SK-N-SH treated with all-trans-retinoic acid at 6 μM for 48 hours (cell line): ENCODE measurements around the gene CADM1.

Experiments
- ATAC-seq: fragments of 200-7000 bp; cut with Tn5 transposase; 3 replicates; pipeline ENCODE4 v1.9.1; 2020; ENCODE audit warnings: mild to moderate bottlenecking, moderate library complexity
- BACH2 ChIP-seq: fragments of 250-450 bp; sonication (Bioruptor Pico); IDR thresholded peaks from 2 replicates; pipeline ENCODE4 v1.9.0; 2021; ENCODE audit warnings: mild to moderate bottlenecking, borderline replicate concordance
- CREB5 ChIP-seq: fragments of 250-450 bp; sonication (Bioruptor Pico); IDR thresholded peaks from 2 replicates; pipeline ENCODE4 v1.5.1; 2020; ENCODE audit warnings: low read depth, mild to moderate bottlenecking, moderate library complexity
- CSDC2 ChIP-seq: fragments of 250-450 bp; sonication (Bioruptor Pico); IDR thresholded peaks from 2 replicates; pipeline ENCODE4 v1.5.0; 2020; ENCODE audit warnings: mild to moderate bottlenecking, moderate library complexity
- ESRRG ChIP-seq: fragments of 250-450 bp; sonication (Bioruptor Pico); IDR thresholded peaks from 2 replicates; pipeline ENCODE4 v1.6.1; 2021; ENCODE audit warnings: mild to moderate bottlenecking
- ISL1 ChIP-seq: fragments of 250-450 bp; sonication (Bioruptor Pico); IDR thresholded peaks from 2 replicates; pipeline ENCODE4 v2.1.2; 2022; ENCODE audit warnings: mild to moderate bottlenecking, moderate library complexity
- POU6F1 ChIP-seq: fragments of 250-450 bp; sonication (Bioruptor Pico); IDR thresholded peaks from 2 replicates; pipeline ENCODE4 v1.8.0; 2021; ENCODE audit warnings: low read depth, mild to moderate bottlenecking, moderate library complexity, borderline replicate concordance
- PPARA ChIP-seq: fragments of 250-450 bp; sonication (Bioruptor Pico); IDR thresholded peaks from 2 replicates; pipeline ENCODE4 v1.5.0; 2020; ENCODE audit warnings: mild to moderate bottlenecking, borderline replicate concordance
- SNAI2 ChIP-seq: fragments of 250-450 bp; sonication (Bioruptor Pico); IDR thresholded peaks from 2 replicates; pipeline ENCODE4 v1.5.0; 2020; ENCODE audit warnings: mild to moderate bottlenecking, moderate library complexity
- TCF4 ChIP-seq: fragments of 250-450 bp; sonication (Bioruptor Pico); IDR thresholded peaks from 2 replicates; pipeline ENCODE4 v1.8.0; 2021; ENCODE audit warnings: mild to moderate bottlenecking, moderate library complexity, borderline replicate concordance
- TOX ChIP-seq: fragments of 250-450 bp; sonication (Bioruptor Pico); IDR thresholded peaks from 2 replicates; pipeline ENCODE4 v1.8.0; 2021; ENCODE audit warnings: mild to moderate bottlenecking, moderate library complexity, borderline replicate concordance
- ZC3H10 ChIP-seq: fragments of 250-450 bp; sonication (Bioruptor Pico); IDR thresholded peaks from 2 replicates; pipeline ENCODE4 v1.5.1; 2021; ENCODE audit warnings: mild to moderate bottlenecking, moderate library complexity
- ZFP30 ChIP-seq: fragments of 450-650 bp; formaldehyde crosslinking; IDR thresholded peaks from 2 replicates; pipeline ENCODE4 v1.5.0; 2022; ENCODE audit warnings: mild to moderate bottlenecking, moderate library complexity
- ZNF565 ChIP-seq: fragments of 450-650 bp; formaldehyde crosslinking; conservative IDR thresholded peaks from 2 replicates; pipeline ENCODE4 v1.5.0; 2020; ENCODE audit warnings: low read depth, mild to moderate bottlenecking, moderate library complexity
- ZNF70 ChIP-seq: fragments of 450-650 bp; formaldehyde crosslinking; IDR thresholded peaks from 2 replicates; pipeline ENCODE4 v1.5.0; 2020; ENCODE audit warnings: mild to moderate bottlenecking, moderate library complexity
- TF ChIP-seq, protein P1 (sequence below): fragments of 250-450 bp; sonication (Bioruptor Pico); IDR thresholded peaks from 2 replicates; pipeline ENCODE4 v1.5.0; 2020; ENCODE audit warnings: mild to moderate bottlenecking, moderate library complexity
- TF ChIP-seq, protein P2 (sequence below): fragments of 250-450 bp; sonication (Bioruptor Pico); IDR thresholded peaks from 2 replicates; pipeline ENCODE4 v1.5.1; 2021; ENCODE audit warnings: mild to moderate bottlenecking, moderate library complexity
- TF ChIP-seq, protein P3 (sequence below): fragments of 250-450 bp; sonication (Bioruptor Pico); IDR thresholded peaks from 2 replicates; pipeline ENCODE4 v1.8.0; 2020; ENCODE audit warnings: mild to moderate bottlenecking, moderate library complexity, borderline replicate concordance

CADM1 gene

GRCh38 chr11:115421992-115422689, 82.1 kb downstream of the CADM1 start:
- ATAC-seq: no peak
- TF ChIP-seq ZNF565 (CRISPR knock-in tag): no peak
- no peak for TF ChIP-seq ZNF70
- no peak; the same call in 1 of the 2 replicates for TF ChIP-seq TCF4 (CRISPR knock-in tag)
- no peak for TF ChIP-seq BACH2
- no peak for TF ChIP-seq SNAI2 (CRISPR knock-in tag)
- no peak for TF ChIP-seq TOX
- TF ChIP-seq PPARA (CRISPR knock-in tag): no peak
- TF ChIP-seq, protein P1, sequence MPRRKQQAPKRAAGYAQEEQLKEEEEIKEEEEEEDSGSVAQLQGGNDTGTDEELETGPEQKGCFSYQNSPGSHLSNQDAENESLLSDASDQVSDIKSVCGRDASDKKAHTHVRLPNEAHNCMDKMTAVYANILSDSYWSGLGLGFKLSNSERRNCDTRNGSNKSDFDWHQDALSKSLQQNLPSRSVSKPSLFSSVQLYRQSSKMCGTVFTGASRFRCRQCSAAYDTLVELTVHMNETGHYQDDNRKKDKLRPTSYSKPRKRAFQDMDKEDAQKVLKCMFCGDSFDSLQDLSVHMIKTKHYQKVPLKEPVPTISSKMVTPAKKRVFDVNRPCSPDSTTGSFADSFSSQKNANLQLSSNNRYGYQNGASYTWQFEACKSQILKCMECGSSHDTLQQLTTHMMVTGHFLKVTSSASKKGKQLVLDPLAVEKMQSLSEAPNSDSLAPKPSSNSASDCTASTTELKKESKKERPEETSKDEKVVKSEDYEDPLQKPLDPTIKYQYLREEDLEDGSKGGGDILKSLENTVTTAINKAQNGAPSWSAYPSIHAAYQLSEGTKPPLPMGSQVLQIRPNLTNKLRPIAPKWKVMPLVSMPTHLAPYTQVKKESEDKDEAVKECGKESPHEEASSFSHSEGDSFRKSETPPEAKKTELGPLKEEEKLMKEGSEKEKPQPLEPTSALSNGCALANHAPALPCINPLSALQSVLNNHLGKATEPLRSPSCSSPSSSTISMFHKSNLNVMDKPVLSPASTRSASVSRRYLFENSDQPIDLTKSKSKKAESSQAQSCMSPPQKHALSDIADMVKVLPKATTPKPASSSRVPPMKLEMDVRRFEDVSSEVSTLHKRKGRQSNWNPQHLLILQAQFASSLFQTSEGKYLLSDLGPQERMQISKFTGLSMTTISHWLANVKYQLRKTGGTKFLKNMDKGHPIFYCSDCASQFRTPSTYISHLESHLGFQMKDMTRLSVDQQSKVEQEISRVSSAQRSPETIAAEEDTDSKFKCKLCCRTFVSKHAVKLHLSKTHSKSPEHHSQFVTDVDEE (CRISPR knock-in tag): no peak
- TF ChIP-seq, protein P2, sequence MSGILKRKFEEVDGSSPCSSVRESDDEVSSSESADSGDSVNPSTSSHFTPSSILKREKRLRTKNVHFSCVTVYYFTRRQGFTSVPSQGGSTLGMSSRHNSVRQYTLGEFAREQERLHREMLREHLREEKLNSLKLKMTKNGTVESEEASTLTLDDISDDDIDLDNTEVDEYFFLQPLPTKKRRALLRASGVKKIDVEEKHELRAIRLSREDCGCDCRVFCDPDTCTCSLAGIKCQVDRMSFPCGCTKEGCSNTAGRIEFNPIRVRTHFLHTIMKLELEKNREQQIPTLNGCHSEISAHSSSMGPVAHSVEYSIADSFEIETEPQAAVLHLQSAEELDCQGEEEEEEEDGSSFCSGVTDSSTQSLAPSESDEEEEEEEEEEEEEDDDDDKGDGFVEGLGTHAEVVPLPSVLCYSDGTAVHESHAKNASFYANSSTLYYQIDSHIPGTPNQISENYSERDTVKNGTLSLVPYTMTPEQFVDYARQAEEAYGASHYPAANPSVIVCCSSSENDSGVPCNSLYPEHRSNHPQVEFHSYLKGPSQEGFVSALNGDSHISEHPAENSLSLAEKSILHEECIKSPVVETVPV (CRISPR knock-in tag): no peak
- no peak for TF ChIP-seq ISL1 (CRISPR knock-in tag)

DNA sequence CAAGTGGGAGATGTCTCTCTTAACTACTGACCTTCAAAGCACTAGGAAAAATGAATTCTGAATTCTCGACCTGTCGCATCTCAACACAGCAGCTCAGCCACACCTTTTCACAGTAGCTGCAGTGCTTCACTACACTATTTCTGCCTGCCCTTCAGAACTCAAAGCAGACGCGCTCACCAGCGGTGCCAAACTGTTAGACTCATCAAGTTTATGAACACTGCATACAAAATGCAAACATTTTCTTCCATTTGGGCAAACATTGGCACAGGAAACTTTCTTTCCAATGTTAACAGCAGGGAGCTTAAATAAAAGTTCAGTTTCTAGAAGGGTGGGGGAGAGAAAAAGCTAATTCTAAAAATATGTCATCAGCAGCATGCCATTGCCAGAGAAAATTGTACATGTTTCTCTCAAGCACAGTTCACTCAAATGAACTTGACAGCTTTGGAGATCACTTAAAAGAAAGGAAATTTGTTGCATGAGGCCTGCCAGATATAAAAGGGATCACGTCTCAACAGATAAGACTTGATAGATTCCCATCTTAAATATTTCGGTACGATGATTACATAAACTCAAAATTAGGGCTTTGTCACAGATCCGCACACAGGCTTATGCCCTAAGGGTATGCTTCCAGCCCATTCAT, 82.7 kb downstream of the CADM1 start:
- peak; percentile 61 for ATAC-seq
- TF ChIP-seq POU6F1 (CRISPR knock-in tag) (no peak), ESRRG (CRISPR knock-in tag) (no peak), CREB5 (CRISPR knock-in tag) (peak; percentile 40; the same call in 1 of the 2 replicates), ZFP30 (CRISPR knock-in tag) (no peak), CSDC2 (CRISPR knock-in tag) (no peak), ZC3H10 (no peak), ISL1 (CRISPR knock-in tag) (peak; percentile 95), ZNF565 (CRISPR knock-in tag) (no peak), ZNF70 (no peak)
- TF ChIP-seq, protein P1 (CRISPR knock-in tag): peak; percentile 65; the same call in 1 of the 2 replicates
- TF ChIP-seq, protein P3, sequence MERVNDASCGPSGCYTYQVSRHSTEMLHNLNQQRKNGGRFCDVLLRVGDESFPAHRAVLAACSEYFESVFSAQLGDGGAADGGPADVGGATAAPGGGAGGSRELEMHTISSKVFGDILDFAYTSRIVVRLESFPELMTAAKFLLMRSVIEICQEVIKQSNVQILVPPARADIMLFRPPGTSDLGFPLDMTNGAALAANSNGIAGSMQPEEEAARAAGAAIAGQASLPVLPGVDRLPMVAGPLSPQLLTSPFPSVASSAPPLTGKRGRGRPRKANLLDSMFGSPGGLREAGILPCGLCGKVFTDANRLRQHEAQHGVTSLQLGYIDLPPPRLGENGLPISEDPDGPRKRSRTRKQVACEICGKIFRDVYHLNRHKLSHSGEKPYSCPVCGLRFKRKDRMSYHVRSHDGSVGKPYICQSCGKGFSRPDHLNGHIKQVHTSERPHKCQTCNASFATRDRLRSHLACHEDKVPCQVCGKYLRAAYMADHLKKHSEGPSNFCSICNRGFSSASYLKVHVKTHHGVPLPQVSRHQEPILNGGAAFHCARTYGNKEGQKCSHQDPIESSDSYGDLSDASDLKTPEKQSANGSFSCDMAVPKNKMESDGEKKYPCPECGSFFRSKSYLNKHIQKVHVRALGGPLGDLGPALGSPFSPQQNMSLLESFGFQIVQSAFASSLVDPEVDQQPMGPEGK: no peak
